Lower leg skin (tissue), 4 donors: ENCODE data around the gene PSMB9. TPM values are rescaled to one million over a fixed set of nuclear protein-coding genes. Genes with fewer than 3 reads are reported as not detected.
A peak's percentile ranks its signal among the peaks of the same experiment; 100 is the strongest.

Source experiments
- DNase-seq, 2 donors: peaks; one replicate each; pipeline ENCODE4 v3.0.0-alpha.2; 2019; ENCODE audit warnings: low spot score in 2 of 2
- H3K4me3 ChIP-seq: fragments of 200-600 bp; sonication (generic); 2 replicates; pipeline ENCODE4 v1.5.1; 2017; ENCODE audit warnings: mild to moderate bottlenecking, low read depth; ENCODE audit not compliant: poor library complexity, severe bottlenecking
- POLR2A ChIP-seq, 2 donors: fragments of 450-650 bp; IDR thresholded peaks; one replicate each; pipeline ENCODE4 v1.6.1; 2016 to 2017; ENCODE audit warnings: antibody characterized with exemption in 2 of 2, mild to moderate bottlenecking in 1 of 2, moderate library complexity in 1 of 2
- WGBS, 2 donors: methylation state at CpG; one replicate each; pipeline ENCODE4 v1.1.5; 2018; 5-methylcytosine and 5-hydroxymethylcytosine counted together
- intact Hi-C: fragments of 100-400 bp; cut with DNase I; formaldehyde crosslinking; loops from one replicate; pipeline ENCODE4 v1.15.0; 2023; ENCODE audit warnings: low total_unique reads
- total RNA-seq, 4 donors: library from RNA; depleted of rRNA; stranded (reverse); fragments of >200 nt; gene quantifications; one replicate each; pipeline ENCODE4 v1.1.0, GENCODE V29; 2016
- TF ChIP-seq, protein P1 (sequence below), 3 donors: fragments of 450-650 bp; IDR thresholded peaks; one replicate each; pipeline ENCODE4 v1.5.1; 2016; ENCODE audit warnings: antibody characterized with exemption in 3 of 3, mild to moderate bottlenecking in 3 of 3, moderate library complexity in 2 of 3

Gene PSMB9
- total RNA-seq, 4 donors from 2014 or later, result 25.4 to 29.9 (median 28.1) TPM

DNA sequence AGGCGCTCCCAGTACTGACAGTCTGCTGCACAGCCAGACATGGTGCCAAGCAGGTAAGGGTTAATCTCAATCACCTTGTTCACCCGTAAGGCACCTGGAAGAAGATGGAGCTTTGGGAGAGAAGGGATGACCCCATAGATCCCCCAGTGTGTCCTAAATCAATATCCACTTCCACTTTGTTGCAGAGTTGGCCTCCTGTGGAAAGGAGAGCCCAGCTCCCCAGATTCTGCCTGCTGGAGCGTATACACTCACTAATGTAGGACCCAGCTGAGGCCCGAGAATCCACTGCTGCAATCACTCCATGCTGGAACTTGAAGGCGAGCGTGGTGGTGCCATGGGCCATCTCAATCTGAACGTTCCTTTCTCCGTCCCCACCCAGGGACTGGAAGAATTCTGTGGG, 11.3 kb upstream of the PSMB9 start:
- DNase-seq, result no peak
- H3K4me3 ChIP-seq, result no peak overlapping the region
- WGBS, 2 donors, result 68 to 79% methylated on average over 8 of the region's 8 CpGs
- TF ChIP-seq POLR2A (IDR thresholded peaks at IDR 0.05), result no peak
- TF ChIP-seq, protein P1, sequence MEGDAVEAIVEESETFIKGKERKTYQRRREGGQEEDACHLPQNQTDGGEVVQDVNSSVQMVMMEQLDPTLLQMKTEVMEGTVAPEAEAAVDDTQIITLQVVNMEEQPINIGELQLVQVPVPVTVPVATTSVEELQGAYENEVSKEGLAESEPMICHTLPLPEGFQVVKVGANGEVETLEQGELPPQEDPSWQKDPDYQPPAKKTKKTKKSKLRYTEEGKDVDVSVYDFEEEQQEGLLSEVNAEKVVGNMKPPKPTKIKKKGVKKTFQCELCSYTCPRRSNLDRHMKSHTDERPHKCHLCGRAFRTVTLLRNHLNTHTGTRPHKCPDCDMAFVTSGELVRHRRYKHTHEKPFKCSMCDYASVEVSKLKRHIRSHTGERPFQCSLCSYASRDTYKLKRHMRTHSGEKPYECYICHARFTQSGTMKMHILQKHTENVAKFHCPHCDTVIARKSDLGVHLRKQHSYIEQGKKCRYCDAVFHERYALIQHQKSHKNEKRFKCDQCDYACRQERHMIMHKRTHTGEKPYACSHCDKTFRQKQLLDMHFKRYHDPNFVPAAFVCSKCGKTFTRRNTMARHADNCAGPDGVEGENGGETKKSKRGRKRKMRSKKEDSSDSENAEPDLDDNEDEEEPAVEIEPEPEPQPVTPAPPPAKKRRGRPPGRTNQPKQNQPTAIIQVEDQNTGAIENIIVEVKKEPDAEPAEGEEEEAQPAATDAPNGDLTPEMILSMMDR (IDR thresholded peaks at IDR 0.05), result no peak
- intact Hi-C loops, result no loop called here

DNA sequence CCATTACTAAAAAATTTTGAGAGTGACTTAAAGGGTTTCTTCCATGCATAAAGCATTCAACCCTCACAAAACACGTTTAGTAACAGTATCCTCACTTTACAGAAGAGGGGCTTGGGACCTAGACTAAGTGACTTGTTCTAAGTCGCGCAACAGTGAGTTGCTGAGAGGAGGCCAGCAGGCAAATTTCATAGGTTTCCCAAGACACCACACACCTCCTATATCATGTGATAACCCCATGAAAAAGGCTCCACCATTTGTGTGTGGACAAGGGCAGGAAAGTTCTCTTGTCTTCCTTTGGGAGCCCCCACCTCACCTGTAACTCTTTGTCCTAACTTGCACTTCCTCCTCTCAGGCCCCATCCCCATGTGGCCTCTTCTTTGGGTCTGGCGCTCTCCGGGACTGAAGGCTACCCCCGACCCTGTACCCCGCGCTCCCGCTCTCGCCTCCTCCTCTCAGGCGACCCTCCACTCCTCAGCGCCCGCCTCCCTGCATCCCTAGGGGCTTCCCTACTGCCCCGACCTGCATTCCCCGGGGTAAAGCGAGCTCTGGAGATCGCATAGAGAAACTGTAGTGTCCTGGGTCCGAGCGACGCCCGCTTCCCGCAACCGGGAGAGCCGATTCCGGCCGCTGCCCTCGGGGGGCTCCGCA, 10.5 kb upstream of the PSMB9 start:
- DNase-seq, result no peak
- TF ChIP-seq POLR2A (IDR thresholded peaks at IDR 0.05), result no peak
- TF ChIP-seq, protein P1 (IDR thresholded peaks at IDR 0.05), result no peak
- peak overlapping the region; percentile 77 for H3K4me3 ChIP-seq
- intact Hi-C loops, result no loop called here
- WGBS, 2 donors, result 3 to 5% methylated on average over 26 to 28 of the region's 28 CpGs

DNA sequence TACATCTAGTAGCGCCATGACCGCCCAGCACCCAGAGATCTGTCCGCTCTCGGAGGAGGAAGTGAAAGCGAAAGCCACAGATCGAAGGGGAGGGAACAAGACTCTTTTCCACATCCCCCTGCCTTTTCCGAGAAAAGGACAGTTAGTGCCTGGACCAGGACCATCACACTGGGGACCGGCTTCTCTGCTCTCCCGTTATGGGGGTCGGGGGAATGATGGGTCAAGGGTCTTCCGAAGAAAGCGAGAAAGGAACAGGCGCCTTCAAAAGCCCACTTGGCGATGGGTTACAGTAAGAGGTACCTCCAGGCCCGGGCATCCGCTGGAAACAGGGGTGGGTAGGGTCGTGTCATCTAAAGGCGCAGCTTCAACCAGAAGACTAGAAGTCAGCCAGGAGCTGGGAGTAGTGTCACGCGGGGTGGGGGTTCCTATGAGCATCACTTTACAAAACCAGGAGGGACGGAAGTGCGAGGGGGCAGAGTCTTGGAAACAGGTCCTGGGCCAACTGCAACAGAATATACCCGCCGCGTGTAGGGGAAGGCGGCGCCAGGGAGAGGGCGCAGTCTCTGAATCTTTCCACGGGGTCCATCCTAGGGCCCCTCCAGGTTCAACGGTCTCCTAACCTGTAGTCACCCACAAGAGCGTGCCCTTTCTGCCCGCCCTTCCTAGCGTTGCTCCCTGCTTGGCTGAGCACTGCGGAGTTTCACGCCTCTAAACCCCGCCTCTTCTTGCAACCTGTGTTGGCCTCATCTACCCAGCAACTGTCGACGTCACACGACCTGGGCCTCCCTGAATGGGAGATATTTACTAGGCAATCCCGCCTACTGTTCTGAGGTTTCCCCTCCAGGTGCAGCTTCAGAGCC, 9.8 kb upstream of the PSMB9 start, which contains the start of gene PSMB8:
TSS of gene PSMB8 (minus strand) at position 69 of the 860 bp plus-strand sequence. CDS start at position 18, 51 bp downstream.
- intact Hi-C loops, result no loop called here
- DNase-seq, result peak; percentile 98 to 99
- WGBS, 2 donors, result 0 to 1% methylated on average over 36 to 37 of the region's 40 CpGs
- H3K4me3 ChIP-seq, result peak within 1 kb of the TSS; percentile 77
- TF ChIP-seq POLR2A (IDR thresholded peaks at IDR 0.05), result peak in 1 of 2 donors; percentile 80
- TF ChIP-seq, protein P1 (IDR thresholded peaks at IDR 0.05), result no peak

DNA sequence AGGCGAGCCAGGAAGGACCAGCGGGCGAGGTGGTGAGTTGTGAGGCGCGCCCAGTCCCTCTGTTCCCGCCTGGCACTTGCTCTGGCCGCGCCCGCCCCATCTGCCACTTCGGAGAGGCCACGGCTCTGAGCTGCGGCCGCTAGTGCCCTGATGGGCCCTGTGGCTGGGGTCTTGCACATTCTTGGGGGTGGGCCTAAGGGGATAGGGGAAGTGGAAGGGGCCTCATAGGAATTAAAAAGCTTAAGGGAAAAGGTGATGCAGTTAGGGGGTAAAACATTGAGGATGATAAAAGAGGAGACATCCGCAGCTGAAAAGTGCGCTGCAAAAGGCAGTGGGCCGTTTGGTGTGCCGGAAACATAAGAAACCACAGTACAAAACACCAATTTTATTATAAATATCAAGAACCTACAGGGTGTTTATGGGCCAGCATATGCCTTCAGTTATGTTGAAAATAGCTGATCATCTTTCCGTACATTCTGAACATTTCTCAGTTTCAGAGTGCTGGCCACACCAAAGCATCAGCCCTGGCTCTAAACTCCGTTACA, 9.1 kb upstream of the PSMB9 start:
- intact Hi-C loops, result no loop called here
- peak overlapping the region; percentile 77 for H3K4me3 ChIP-seq
- no peak for DNase-seq
- 24 to 27% methylated on average over 14 to 19 of the region's 19 CpGs for WGBS, 2 donors
- TF ChIP-seq POLR2A (IDR thresholded peaks at IDR 0.05), result no peak

DNA sequence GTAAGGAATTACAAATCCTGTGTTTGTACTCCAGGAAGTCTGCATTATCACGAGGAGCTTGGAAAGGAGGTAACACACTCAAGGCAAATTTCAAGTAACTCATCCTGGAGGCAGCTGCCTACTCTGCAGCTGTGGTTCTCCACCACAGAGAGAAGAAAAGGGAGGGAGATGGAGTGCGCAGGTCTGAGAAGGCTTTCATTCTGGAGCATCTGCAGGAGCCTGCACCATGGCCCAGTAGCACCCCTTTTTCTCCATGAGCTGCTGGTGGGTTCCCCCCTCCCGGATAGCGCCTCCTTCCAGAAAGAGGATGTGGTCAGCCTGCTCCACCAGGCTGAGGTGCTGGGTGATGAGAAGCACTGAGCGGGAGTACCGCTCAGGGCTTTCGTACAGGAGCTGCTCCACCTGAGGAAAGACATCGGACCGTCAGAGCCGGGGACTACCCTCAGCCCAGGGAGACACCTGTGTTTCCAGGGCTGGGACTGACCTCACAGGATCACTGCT, 8.6 kb upstream of the PSMB9 start:
- intact Hi-C loops, result no loop called here
- no peak for DNase-seq
- TF ChIP-seq POLR2A (IDR thresholded peaks at IDR 0.05), result no peak
- H3K4me3 ChIP-seq, result no peak overlapping the region
- WGBS, 2 donors, result 70 to 73% methylated on average over 10 of the region's 10 CpGs

DNA sequence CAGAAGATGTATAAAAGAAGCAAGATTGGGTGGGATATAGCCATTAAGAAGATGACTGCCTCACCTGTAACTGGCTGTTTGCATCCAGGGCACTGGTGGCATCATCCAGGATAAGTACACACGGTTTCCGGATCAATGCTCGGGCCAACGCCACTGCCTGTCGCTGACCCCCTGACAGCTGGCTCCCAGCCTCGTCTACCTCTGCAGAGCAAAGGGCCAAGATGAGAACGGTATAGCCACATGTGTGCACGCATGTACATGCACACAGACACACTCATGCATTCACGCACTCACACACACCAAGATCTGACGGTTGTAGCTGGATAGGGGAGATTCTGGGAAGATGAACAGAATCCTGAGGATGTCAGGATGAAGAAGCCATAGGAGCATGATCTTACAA, 7.0 kb upstream of the PSMB9 start:
- no peak overlapping the region for H3K4me3 ChIP-seq
- WGBS, 2 donors, result 89 to 90% methylated on average over 10 of the region's 10 CpGs
- intact Hi-C loops, result no loop called here
- TF ChIP-seq, protein P1 (IDR thresholded peaks at IDR 0.05), result no peak
- TF ChIP-seq POLR2A (IDR thresholded peaks at IDR 0.05), result no peak
- no peak for DNase-seq
